ENCODE measurements around the gene CCL25.

DNA sequence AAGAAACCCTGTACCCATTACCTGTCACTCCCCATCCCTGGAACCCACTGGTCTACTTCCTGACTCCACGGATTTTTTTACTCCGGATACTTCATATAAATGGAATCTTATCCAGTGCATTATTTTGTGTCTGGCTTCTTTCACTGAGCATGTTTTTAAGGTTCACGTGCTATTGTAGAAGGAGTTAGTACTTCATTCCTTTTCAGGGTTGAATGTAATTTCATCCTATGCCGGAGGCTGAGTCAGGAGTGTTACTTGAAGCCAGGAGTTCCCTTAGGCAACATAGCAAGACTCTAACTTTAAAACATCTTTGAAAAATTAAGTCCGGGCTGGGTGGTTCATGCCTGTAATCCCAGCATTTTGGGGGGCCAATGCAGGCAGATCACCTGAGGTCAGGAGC, 29.2 kb upstream of the CCL25 start:
- TF ChIP-seq, protein P1, sequence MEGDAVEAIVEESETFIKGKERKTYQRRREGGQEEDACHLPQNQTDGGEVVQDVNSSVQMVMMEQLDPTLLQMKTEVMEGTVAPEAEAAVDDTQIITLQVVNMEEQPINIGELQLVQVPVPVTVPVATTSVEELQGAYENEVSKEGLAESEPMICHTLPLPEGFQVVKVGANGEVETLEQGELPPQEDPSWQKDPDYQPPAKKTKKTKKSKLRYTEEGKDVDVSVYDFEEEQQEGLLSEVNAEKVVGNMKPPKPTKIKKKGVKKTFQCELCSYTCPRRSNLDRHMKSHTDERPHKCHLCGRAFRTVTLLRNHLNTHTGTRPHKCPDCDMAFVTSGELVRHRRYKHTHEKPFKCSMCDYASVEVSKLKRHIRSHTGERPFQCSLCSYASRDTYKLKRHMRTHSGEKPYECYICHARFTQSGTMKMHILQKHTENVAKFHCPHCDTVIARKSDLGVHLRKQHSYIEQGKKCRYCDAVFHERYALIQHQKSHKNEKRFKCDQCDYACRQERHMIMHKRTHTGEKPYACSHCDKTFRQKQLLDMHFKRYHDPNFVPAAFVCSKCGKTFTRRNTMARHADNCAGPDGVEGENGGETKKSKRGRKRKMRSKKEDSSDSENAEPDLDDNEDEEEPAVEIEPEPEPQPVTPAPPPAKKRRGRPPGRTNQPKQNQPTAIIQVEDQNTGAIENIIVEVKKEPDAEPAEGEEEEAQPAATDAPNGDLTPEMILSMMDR (IDR thresholded peaks at IDR 0.05) = no peak
- TF ChIP-seq POLR2A (IDR thresholded peaks at IDR 0.05) = no peak

All from uterus (tissue), 2 donors.